Thoracic aorta endothelial cell (primary cell): ENCODE measurements around the gene ASB16. TPM values are rescaled to one million over a fixed set of nuclear protein-coding genes. Genes with fewer than 3 reads are reported as not detected.

Source experiments
- small RNA-seq: library from RNA; depleted of rRNA; stranded (forward); fragments of <200 nt; gene quantifications from one replicate; pipeline ENCODE3, GENCODE V24; 2012
- total RNA-seq: library from RNA; depleted of rRNA; stranded (reverse); fragments of >200 nt; gene quantifications from 2 replicates; pipeline ENCODE4 v1.2.3, GENCODE V29; 2012

Gene ASB16, protein sequence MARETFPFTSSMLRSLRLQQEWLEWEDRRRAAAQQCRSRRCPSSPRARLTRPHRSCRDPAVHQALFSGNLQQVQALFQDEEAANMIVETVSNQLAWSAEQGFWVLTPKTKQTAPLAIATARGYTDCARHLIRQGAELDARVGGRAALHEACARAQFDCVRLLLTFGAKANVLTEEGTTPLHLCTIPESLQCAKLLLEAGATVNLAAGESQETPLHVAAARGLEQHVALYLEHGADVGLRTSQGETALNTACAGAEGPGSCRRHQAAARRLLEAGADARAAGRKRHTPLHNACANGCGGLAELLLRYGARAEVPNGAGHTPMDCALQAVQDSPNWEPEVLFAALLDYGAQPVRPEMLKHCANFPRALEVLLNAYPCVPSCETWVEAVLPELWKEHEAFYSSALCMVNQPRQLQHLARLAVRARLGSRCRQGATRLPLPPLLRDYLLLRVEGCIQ
- total RNA-seq: not detected in 2 replicates

DNA sequence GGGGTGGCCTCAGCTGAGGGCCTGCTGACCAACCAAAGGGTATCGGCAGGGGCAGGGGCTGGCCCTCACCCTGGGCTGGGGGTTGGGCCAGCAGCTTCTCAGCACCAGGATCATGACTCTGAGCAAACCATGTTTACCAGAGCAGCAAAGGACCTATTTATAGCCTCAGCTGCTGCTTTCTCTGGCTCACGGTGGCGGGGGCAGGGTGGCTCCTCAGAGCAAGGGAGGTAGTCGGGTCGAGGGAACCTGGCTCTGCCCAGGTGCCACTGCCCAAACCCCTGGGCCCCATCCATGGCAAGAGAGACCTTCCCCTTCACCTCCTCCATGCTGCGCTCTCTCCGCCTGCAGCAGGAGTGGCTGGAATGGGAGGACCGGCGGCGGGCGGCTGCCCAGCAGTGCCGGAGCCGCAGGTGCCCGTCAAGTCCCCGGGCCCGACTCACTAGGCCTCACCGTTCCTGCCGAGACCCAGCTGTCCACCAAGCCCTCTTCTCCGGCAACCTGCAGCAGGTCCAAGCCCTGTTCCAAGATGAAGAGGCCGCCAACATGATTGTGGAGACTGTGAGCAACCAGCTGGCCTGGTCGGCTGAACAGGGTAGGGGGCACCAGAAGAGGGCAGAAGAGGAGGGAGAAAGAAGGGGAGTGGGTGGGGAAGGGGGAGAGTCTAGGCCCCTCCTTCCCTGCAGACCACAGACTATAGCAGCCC, at the start of gene ASB16:
ASB16 (plus strand) TSS at position 206 of the 703 bp plus-strand sequence; CDS start at position 292, 86 bp downstream.

GRCh38 chr17:44123356-44124117, 47.0 kb upstream of the ASB16 start, which contains the start of gene HDAC5:
Gene HDAC5, minus strand, starts transcription at chr17:44123641. Its CDS starts 6,126 bp downstream, at chr17:44117515.

DNA sequence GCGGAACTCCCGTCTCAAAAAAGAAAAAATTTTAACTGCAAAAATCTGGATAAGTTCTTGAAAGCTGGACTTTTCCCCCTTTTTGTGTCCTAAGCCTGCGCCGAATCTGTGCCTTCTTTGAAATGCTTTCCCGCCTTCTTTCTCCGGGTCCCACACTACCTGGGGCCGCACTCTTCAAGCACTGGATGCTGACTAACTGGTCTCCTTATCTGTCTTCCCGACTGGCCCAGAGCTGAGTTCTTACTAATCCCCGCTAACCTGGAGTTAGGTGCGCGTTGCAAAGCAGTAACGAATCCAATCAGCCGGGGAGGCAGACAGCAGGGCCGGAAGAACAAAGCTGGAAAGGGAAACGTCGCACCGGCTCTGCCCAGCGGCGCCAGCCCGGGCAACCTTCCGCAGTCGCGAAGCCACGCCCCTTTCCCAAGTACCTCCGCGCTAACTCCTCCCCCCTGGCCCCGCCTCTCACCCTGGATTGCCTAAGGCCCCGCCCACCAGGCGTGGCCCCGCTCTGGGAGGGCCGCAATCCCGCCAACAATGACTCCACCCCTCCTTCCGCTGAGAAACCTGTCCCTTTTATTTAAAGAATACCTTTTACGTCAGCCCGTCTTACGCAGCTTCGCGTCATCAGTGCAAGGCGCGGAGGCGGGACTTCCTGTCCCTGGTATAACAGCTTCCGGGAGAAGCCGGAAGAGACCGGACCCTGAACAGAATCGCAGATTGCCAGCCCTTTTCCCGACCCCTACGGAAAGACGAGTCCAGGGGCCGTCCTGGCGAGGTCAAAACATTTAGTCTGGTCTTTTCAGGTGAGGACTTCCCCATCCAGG, 16.0 kb downstream of the ASB16 start, which contains the start of gene TMUB2:
TMUB2 (plus strand) TSS at position 666 of the 824 bp plus-strand sequence. CDS start 737 bp downstream, outside the sequence.

DNA sequence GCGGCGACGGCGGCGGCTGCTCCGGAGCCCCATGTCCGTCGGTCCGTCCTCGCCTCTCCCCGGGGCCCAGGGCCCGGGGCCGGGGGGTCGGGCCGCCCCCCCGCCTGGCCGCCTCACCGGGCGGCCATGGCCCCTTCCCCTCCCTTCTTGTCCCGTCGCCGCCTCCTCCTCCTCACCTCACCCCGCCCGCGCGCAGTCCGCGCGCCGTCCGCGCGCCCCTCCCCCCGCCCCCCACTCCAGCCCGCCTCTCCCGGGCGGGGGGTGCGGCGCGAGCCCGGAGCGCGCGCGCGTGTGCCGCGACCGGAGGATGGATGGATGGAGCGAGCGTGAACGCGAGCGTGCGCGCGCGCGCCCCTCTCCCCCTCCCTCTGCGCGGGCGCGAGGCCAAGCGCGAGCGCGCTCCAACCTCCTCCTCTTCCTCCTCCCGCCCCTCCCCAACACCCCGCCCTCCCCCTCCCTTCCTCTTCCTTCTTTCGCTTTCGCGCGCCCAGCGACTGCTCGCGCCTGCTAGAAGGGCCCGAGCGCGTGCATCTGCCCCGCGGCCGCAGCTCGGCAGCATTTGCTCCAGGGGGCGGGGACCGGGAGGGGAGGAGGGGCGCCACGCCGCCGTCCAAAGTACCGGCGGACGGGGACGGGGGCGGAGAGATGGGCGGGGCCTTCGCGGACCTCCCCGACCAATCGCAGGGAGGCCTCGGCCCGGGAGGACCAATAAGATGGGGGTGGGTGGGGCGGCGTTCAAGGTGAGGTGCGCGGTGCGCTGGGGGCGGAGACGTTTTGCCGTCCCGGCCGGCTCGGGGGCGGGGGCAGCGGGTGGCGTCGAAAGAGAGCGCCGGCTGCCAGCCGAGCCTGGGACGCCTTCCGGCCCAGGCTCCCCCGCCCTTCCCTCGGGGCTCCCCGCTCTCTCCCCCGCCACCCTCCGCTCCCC, 29.3 kb downstream of the ASB16 start, which contains the start of gene ATXN7L3:
ATXN7L3 (minus strand) TSS at position 332 of the 925 bp plus-strand sequence. CDS start 1,814 bp downstream, outside the sequence.

DNA sequence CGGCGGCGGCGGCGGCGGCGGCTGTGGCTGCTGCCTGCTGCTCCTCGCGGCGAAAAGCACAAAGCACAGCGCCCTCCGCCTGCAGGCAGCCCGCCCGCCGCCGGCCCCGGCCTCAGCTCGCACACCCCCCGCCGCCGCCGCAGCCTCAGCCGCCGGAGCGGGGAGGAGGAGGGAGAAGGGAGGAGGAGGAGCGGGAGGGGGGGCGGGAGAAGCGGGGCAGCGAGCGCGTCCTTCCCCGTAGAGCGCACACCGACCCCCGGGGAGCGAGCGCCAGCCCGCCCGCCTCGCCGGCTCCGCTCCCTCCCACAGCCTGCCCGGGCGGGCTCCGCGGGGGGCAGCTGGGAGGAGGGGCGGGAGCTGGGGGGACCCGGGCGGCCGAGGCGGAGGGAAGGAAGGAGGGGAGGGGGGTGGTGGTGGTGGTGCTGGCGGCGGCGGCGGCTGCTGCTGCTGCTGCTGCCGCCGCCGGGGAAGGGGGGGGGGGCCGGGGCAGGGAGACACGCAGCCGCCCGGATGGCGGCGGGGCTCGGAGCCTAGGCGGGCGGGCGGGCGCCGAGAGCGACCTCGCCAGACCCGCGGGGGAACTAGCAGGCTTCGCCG, 49.2 kb downstream of the ASB16 start, which contains the start of gene UBTF:
UBTF (minus strand) TSS at position 60 of the 597 bp plus-strand sequence. CDS start 1,446 bp downstream, outside the sequence.

Small RNA genes within 50 kb of the gene (small RNA-seq; reads per million reads assigned to genes)
- not detected for gene MIR6782
- gene RNU6-131P: not detected

Other genes starting within 250 kb of the ASB16 start
- gene PPY, start 228.2 kb upstream of the ASB16 start, total RNA-seq: not detected in 2 replicates
- not detected in 2 replicates for gene PYY, start 216.8 kb upstream of the ASB16 start, total RNA-seq
- gene NAGS, start 166.1 kb upstream of the ASB16 start, total RNA-seq: 1.7 and 4.3 TPM in 2 replicates
- gene TMEM101, start 155.7 kb upstream of the ASB16 start, total RNA-seq: 36.6 and 38.9 TPM in 2 replicates
- gene LSM12, start 104.0 kb upstream of the ASB16 start, total RNA-seq: 68.9 and 82.3 TPM in 2 replicates
- gene G6PC3, start 100.0 kb upstream of the ASB16 start, total RNA-seq: 23.4 and 34.3 TPM in 2 replicates
- gene HDAC5, start 47.1 kb upstream of the ASB16 start, total RNA-seq: 16.2 and 25.6 TPM in 2 replicates
- 3.9 and 6.9 TPM in 2 replicates for gene HROB, start 28.8 kb upstream of the ASB16 start, total RNA-seq
- gene TMUB2, start 16.3 kb downstream of the ASB16 start, total RNA-seq: 17.7 and 20.2 TPM in 2 replicates
- gene ATXN7L3, start 29.2 kb downstream of the ASB16 start, total RNA-seq: 48.7 and 51.0 TPM in 2 replicates
- gene UBTF, start 49.0 kb downstream of the ASB16 start, total RNA-seq: 60.1 and 74.1 TPM in 2 replicates
- not detected in 2 replicates for gene SLC4A1, start 97.4 kb downstream of the ASB16 start, total RNA-seq
- not detected in 2 replicates for gene RUNDC3A, start 137.9 kb downstream of the ASB16 start, total RNA-seq
- 70.9 and 84.0 TPM in 2 replicates for gene SLC25A39, start 154.1 kb downstream of the ASB16 start, total RNA-seq
- 153 and 193 TPM in 2 replicates for gene GRN, start 174.6 kb downstream of the ASB16 start, total RNA-seq
- 3.8 and 5.2 TPM in 2 replicates for gene FAM171A2, start 193.1 kb downstream of the ASB16 start, total RNA-seq
- 0.22 TPM in 1 of 2 replicates, not detected in the other for gene ITGA2B, start 218.9 kb downstream of the ASB16 start, total RNA-seq